ENCODE measurements around the gene FRYL. TPM values are rescaled to one million over a fixed set of nuclear protein-coding genes. Genes with fewer than 3 reads are reported as not detected.

FRYL gene
- total and polyA plus RNA-seq, 2 of the 8 experiments (the other 6 are each of a cell fraction or from before 2014, with no cell fraction given) = 8.0 to 36.5 TPM

- 88% methylated on average over 2 of the region's 2 CpGs; no CpG with 5 or more reads in 1 of the 2 experiments for WGBS, 2 experiments (ENCODE audit: extremely low coverage in 1 of 2, insufficient coverage in 1 of 2, insufficient read length in 1 of 2, insufficient replicate concordance in 2 of 2, low coverage in 1 of 2, low lambda C conversion rate in 2 of 2, missing lambda C conversion rate in 1 of 2)
- peaks cover 0 to 5% of the 10 kb centered on the region in 2 experiments; a peak in 1 of 4 replicates for H3K9me3 ChIP-seq (ENCODE audit: insufficient read depth in 2 of 2, low read depth in 1 of 2, low read length in 1 of 2)
- 0 out of 8 replicates have a peak, but pooled peaks cover 0 to 5% (median 0%) of the 10 kb centered on the region in 4 experiments for H3K36me3 ChIP-seq (ENCODE audit: control insufficient read depth in 2 of 4, insufficient read depth in 4 of 4, low read length in 3 of 4)
- H3K27ac ChIP-seq (ENCODE audit: low read depth, low read length) = no peak overlapping the region
- H3K4me3 ChIP-seq (ENCODE audit: extremely low read depth in 1 of 4, insufficient read depth in 2 of 4, low read depth in 3 of 4, low read length in 4 of 4) = no peak overlapping the region
- H3K23ac ChIP-seq (ENCODE audit: insufficient read length) = no peak overlapping the region
- no peak overlapping the region for H4K91ac ChIP-seq (replicated peaks; ENCODE audit: insufficient read length, low read length)
- H3K27me3 ChIP-seq (replicated peaks in 1 of 4; ENCODE audit: control insufficient read depth in 3 of 4, extremely low read depth in 1 of 4, insufficient read depth in 3 of 4, low read length in 3 of 4) = no peaks in the 10 kb centered on the region
- H2BK15ac ChIP-seq (ENCODE audit: low read length) = no peak overlapping the region
- FAIRE-seq (no peak), DNase-seq (ENCODE audit: low read depth in 1 of 2, low spot score in 2 of 2) (no peak)
- H3K14ac ChIP-seq (ENCODE audit: insufficient read length) = no peak overlapping the region
- H4K20me1 ChIP-seq (replicated peaks in 1 of 2; ENCODE audit: control insufficient read depth in 1 of 2, insufficient read depth in 2 of 2, low read length in 2 of 2) = peaks cover 6 to 9% of the 10 kb centered on the region in 2 experiments
- no peak overlapping the region for H2BK12ac ChIP-seq (ENCODE audit: low read depth, low read length)
- H2BK120ac ChIP-seq (replicated peaks; ENCODE audit: low read depth, low read length) = no peak overlapping the region
- H3K4me1 ChIP-seq (replicated peaks in 1 of 4; ENCODE audit: control insufficient read depth in 3 of 4, insufficient read depth in 4 of 4, low read length in 3 of 4) = peaks cover 0 to 9% (median 5%) of the 10 kb centered on the region in 4 experiments; a peak in 2 of 7 replicates
- no peak overlapping the region for H2AK5ac ChIP-seq (ENCODE audit: low read depth, low read length)
- no peak overlapping the region for H3K4me2 ChIP-seq (ENCODE audit: insufficient read depth in 1 of 2, low read depth in 2 of 2, low read length in 2 of 2)
- H3K9ac ChIP-seq (replicated peaks in 1 of 4; ENCODE audit: extremely low read depth in 1 of 4, low read depth in 3 of 4, low read length in 3 of 4) = no peak overlapping the region
- H2BK20ac ChIP-seq (ENCODE audit: low read length) = no peak overlapping the region
- no peak overlapping the region for H3K4ac ChIP-seq (replicated peaks; ENCODE audit: insufficient read length, low read depth, low read length)
- H3K79me2 ChIP-seq (ENCODE audit: control insufficient read depth in 1 of 2, insufficient read depth in 2 of 2, low read length in 2 of 2) = peaks cover 5 to 93% of the 10 kb centered on the region in 2 experiments; a peak in 3 of 4 replicates
- H3K56ac ChIP-seq (replicated peaks; ENCODE audit: insufficient read length, low read depth, low read length) = no peak overlapping the region
- no peak overlapping the region for H4K5ac ChIP-seq (ENCODE audit: insufficient read length, low read depth, low read length)
- H2AFZ ChIP-seq (ENCODE audit: low read length) = no peak overlapping the region
- ChIA-PET POLR2A (ENCODE audit: partially characterized antibody) (interaction anchor here (0.7 kb wide), 1 partner anchor 22 kb away, joined by 4 read pairs; no protein-coding TSS in a partner anchor), CTCF (ENCODE audit: partially characterized antibody) (interaction anchor here (1.8 kb wide), 1 partner anchor 16 kb away, joined by 4 read pairs; no protein-coding TSS in a partner anchor)
- H4K8ac ChIP-seq (ENCODE audit: extremely low read depth, insufficient read depth, low read length) = no peak overlapping the region
- no peak overlapping the region for H3K18ac ChIP-seq (ENCODE audit: extremely low read depth, low read length)
- H3K79me1 ChIP-seq (ENCODE audit: low read depth, low read length) = peaks cover 15% of the 10 kb centered on the region
- H3K23me2 ChIP-seq (ENCODE audit: low read depth, low read length) = no peaks in the 10 kb centered on the region
- H2BK5ac ChIP-seq (ENCODE audit: low read depth, low read length) = no peak overlapping the region
- no peak for TF ChIP-seq CBX8 (IDR thresholded peaks at IDR 0.05; ENCODE audit: borderline replicate concordance, low read depth, low read length)
- TF ChIP-seq GABPA (IDR thresholded peaks at IDR 0.05; ENCODE audit: borderline replicate concordance, insufficient read depth, low read length) = no peak
- no peak for TF ChIP-seq CTCF (IDR thresholded peaks at IDR 0.05; ENCODE audit: control extremely low read depth in 1 of 3, insufficient read depth in 1 of 3, low read depth in 1 of 3, low read length in 3 of 3)
- no peak for TF ChIP-seq SRF (IDR thresholded peaks at IDR 0.05; ENCODE audit: low read depth, low read length)
These were observed 27.8 kb downstream of the FRYL start for GRCh38 chr4:48752246-48752645.

All from H1 (cell line).